ENCODE results near the gene CFAP298. TPM values are rescaled to one million over a fixed set of nuclear protein-coding genes. Genes with fewer than 3 reads are reported as not detected.

Gene CFAP298
- total and polyA plus RNA-seq, 2 of the 13 experiments (the other 11 are each of a cell fraction or from before 2014, with no cell fraction given): 21.2 to 62.2 TPM

DNA sequence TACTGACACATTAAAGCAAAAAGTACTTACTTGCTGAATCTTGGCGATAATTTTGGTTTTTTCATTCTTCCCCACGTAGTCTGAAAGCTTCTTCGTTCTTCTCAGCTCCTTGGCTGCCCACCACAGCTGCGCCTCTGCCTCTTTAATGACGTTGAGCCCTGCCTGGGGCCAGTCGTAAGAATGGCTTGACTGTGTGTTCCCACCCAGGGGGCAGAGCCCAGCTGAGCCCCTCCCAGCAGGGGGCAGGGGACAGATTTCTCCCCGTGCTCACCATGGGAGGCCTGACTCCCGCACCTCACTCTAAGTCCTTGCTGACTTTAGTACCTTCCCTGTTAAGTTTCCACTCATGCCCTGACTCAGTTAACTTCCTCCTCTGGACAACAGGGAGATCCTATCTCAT is 9.0 kb downstream of the CFAP298 start (continued):
- TF ChIP-seq, protein P1, sequence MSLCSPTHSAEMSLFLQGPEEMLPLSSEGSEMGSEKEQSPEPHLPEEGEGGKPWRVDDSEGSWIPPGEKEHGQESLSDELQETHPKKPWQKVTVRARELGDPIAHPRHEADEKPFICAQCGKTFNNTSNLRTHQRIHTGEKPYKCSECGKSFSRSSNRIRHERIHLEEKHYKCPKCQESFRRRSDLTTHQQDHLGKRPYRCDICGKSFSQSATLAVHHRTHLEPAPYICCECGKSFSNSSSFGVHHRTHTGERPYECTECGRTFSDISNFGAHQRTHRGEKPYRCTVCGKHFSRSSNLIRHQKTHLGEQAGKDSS (CRISPR knock-in tag; IDR thresholded peaks at IDR 0.05; ENCODE audit: borderline replicate concordance, low read depth): no peak

DNA sequence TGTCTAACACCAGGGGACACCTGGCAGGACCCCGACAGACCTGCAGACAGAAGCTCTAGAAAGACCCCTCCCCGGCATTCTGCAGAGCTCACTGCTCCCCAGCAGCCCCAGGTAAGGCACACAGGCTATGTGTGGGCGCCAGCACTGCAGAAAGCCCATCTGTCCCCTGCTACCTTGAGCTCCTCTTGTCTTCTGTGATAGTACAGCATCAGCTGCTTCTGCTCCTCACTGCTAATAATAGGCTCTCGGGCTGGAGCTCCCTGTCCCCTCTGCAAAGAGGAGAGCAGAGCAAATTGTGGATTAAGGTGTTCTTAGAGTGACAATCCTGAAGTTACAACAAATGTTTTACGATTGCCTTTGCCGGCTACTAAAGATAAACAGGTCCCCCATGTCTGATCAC is 10.1 kb downstream of the CFAP298 start:
- Histone ChIP-seq H3K79me2 (ENCODE audit: insufficient read depth, low read length) (no peaks in the 10 kb centered on the region), H3K9ac (ENCODE audit: insufficient read depth, low read depth, low read length) (no peak overlapping the region), H3K4me3 (replicated peaks in 1 of 3; ENCODE audit: insufficient read depth in 1 of 3, low read depth in 2 of 3, low read length in 3 of 3) (no peak overlapping the region), H3K27me3 (ENCODE audit: control insufficient read depth in 1 of 2, insufficient read depth in 2 of 2, low read length in 2 of 2) (no peaks in the 10 kb centered on the region), H4K20me1 (ENCODE audit: insufficient read depth, low read length) (no peaks in the 10 kb centered on the region), H3K4me2 (ENCODE audit: low read depth, low read length) (no peak overlapping the region), H3K9me3 (ENCODE audit: low read length) (no peaks in the 10 kb centered on the region), H3K36me3 (replicated peaks in 1 of 2; ENCODE audit: control insufficient read depth in 1 of 2, insufficient read depth in 2 of 2, low read length in 2 of 2) (peaks cover 28 to 49% of the 10 kb centered on the region in 2 experiments), H2AFZ (ENCODE audit: low read length) (no peak overlapping the region), H3K27ac (ENCODE audit: extremely low read length, insufficient read depth, low read length) (no peak overlapping the region), H3K4me1 (ENCODE audit: insufficient read depth, low read length) (peaks cover 29% of the 10 kb centered on the region)
- ChIA-PET POLR2A (no interaction called here), CTCF (ENCODE audit: low intra/inter-chr PET ratio, low total read pairs) (no interaction called here)
- intact Hi-C loops (cut with micrococcal nuclease; ENCODE audit: unreplicated experiment): loop anchor here (10.0 kb wide), 1 partner anchor 77 kb away; no protein-coding TSS in a partner anchor
- no TSS peak for BruUV-seq (replicated peaks)
- in situ Hi-C loops (cut with HindIII; ENCODE audit: extremely low pct_ligation_motif_present, low pct_unique_long_range_greater_than_20kb): no loop called here
- FAIRE-seq (no peak), DNase-seq (ENCODE audit: low spot score) (no peak), ATAC-seq (no peak)
- WGBS (ENCODE audit: low lambda C conversion rate): 98% methylated on average over 4 of the region's 6 CpGs
- TF ChIP-seq, protein P2, sequence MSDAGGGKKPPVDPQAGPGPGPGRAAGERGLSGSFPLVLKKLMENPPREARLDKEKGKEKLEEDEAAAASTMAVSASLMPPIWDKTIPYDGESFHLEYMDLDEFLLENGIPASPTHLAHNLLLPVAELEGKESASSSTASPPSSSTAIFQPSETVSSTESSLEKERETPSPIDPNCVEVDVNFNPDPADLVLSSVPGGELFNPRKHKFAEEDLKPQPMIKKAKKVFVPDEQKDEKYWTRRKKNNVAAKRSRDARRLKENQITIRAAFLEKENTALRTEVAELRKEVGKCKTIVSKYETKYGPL (CRISPR knock-in tag; IDR thresholded peaks at IDR 0.05): no peak
- TF ChIP-seq ZBTB21 (CRISPR knock-in tag; IDR thresholded peaks at IDR 0.05): no peak
- TF ChIP-seq FOSL1 (CRISPR knock-in tag; IDR thresholded peaks at IDR 0.05; ENCODE audit: borderline replicate concordance): no peak
- TF ChIP-seq, protein P3, sequence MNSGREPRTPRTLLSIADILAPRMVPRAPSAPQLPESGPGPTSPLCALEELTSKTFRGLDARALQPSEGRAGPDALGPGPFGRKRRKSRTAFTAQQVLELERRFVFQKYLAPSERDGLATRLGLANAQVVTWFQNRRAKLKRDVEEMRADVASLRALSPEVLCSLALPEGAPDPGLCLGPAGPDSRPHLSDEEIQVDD (CRISPR knock-in tag; IDR thresholded peaks at IDR 0.05; ENCODE audit: borderline replicate concordance): no peak
- no peak for TF ChIP-seq ZNF879 (CRISPR knock-in tag; IDR thresholded peaks at IDR 0.05)
- no peak for TF ChIP-seq ZNF546 (CRISPR knock-in tag; conservative IDR thresholded peaks at IDR 0.05)
- no peak for TF ChIP-seq MZF1 (CRISPR knock-in tag; IDR thresholded peaks at IDR 0.05; ENCODE audit: borderline replicate concordance)
- TF ChIP-seq ZNF124 (CRISPR knock-in tag; IDR thresholded peaks at IDR 0.05): no peak
- no peak for TF ChIP-seq ZNF619 (CRISPR knock-in tag; IDR thresholded peaks at IDR 0.05)
- TF ChIP-seq PRMT3 (CRISPR knock-in tag; IDR thresholded peaks at IDR 0.05; ENCODE audit: borderline replicate concordance, low read depth): no peak
- TF ChIP-seq GATA4 (IDR thresholded peaks at IDR 0.05; ENCODE audit: borderline replicate concordance, low read depth): no peak
- TF ChIP-seq ONECUT2 (CRISPR knock-in tag; IDR thresholded peaks at IDR 0.05): no peak
- TF ChIP-seq SMC3 (IDR thresholded peaks at IDR 0.05; ENCODE audit: low read length): no peak
- no peak for TF ChIP-seq ZNF207 (IDR thresholded peaks at IDR 0.05; ENCODE audit: borderline replicate concordance)
- TF ChIP-seq, protein P4, sequence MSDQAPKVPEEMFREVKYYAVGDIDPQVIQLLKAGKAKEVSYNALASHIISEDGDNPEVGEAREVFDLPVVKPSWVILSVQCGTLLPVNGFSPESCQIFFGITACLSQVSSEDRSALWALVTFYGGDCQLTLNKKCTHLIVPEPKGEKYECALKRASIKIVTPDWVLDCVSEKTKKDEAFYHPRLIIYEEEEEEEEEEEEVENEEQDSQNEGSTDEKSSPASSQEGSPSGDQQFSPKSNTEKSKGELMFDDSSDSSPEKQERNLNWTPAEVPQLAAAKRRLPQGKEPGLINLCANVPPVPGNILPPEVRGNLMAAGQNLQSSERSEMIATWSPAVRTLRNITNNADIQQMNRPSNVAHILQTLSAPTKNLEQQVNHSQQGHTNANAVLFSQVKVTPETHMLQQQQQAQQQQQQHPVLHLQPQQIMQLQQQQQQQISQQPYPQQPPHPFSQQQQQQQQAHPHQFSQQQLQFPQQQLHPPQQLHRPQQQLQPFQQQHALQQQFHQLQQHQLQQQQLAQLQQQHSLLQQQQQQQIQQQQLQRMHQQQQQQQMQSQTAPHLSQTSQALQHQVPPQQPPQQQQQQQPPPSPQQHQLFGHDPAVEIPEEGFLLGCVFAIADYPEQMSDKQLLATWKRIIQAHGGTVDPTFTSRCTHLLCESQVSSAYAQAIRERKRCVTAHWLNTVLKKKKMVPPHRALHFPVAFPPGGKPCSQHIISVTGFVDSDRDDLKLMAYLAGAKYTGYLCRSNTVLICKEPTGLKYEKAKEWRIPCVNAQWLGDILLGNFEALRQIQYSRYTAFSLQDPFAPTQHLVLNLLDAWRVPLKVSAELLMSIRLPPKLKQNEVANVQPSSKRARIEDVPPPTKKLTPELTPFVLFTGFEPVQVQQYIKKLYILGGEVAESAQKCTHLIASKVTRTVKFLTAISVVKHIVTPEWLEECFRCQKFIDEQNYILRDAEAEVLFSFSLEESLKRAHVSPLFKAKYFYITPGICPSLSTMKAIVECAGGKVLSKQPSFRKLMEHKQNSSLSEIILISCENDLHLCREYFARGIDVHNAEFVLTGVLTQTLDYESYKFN (CRISPR knock-in tag; conservative IDR thresholded peaks at IDR 0.05): no peak
- no peak for TF ChIP-seq NCOA5 (CRISPR knock-in tag; IDR thresholded peaks at IDR 0.05)
- no peak for TF ChIP-seq FIP1L1 (IDR thresholded peaks at IDR 0.05; ENCODE audit: borderline replicate concordance, insufficient read depth, low read depth, low read length)
- no peak for TF ChIP-seq KDM2A (CRISPR knock-in tag; IDR thresholded peaks at IDR 0.05; ENCODE audit: borderline replicate concordance, low read depth)
- no peak for TF ChIP-seq ZMYM3 (CRISPR knock-in tag; IDR thresholded peaks at IDR 0.05)

Data from HepG2 (cell line).